WTC11 (cell line): Measurements from ENCODE around the gene UBAC2. TPM values are rescaled to one million over a fixed set of nuclear protein-coding genes. Genes with fewer than 3 reads are reported as not detected.

Experiments used
- ATAC-seq: fragments of 200-7000 bp; cut with Tn5 transposase; 2 replicates; pipeline ENCODE4 v1.10.0; 2021; ENCODE audit warnings: mild to moderate bottlenecking, moderate library complexity
- CTCF ChIA-PET: fragments of 300-600 bp; sonication (Branson Sonifier 250); formaldehyde crosslinking; loops from one replicate; lab custom pipeline; 2021; ENCODE audit warnings: antibody characterized with exemption; lab: Charles Lee
- POLR2A ChIA-PET: fragments of 350-600 bp; sonication (Branson Sonifier 250); formaldehyde crosslinking; loops from one replicate; lab custom pipeline; 2021; ENCODE audit warnings: antibody characterized with exemption; lab: Charles Lee
- DNase-seq: peaks from one replicate; pipeline ENCODE4 v3.0.0; 2021; ENCODE audit warnings: low spot score
- H3K27ac Mint-ChIP-seq: 2 replicates; pipeline ENCODE4 v1.8.0; 2021; ENCODE audit warnings: mixed read lengths
- H3K27me3 Mint-ChIP-seq: 2 replicates; pipeline ENCODE4 v1.8.0; 2021; ENCODE audit warnings: low read depth, mild to moderate bottlenecking, moderate library complexity, mixed read lengths
- H3K36me3 Mint-ChIP-seq: 2 replicates; pipeline ENCODE4 v1.8.0; 2021; ENCODE audit warnings: mixed read lengths
- H3K4me1 Mint-ChIP-seq: 2 replicates; pipeline ENCODE4 v1.8.0; 2022; ENCODE audit warnings: mixed read lengths
- H3K4me3 Mint-ChIP-seq: 2 replicates; pipeline ENCODE4 v1.8.0; 2021; ENCODE audit warnings: mild to moderate bottlenecking, moderate library complexity, mixed read lengths
- H3K9me3 Mint-ChIP-seq: 2 replicates; pipeline ENCODE4 v1.8.0; 2021; ENCODE audit warnings: mixed read lengths
- CREB1 ChIP-seq: sonication (generic); formaldehyde crosslinking; IDR thresholded peaks from 2 replicates; pipeline ENCODE4 v1.8.0; 2023; ENCODE audit warnings: mild to moderate bottlenecking, missing genetic modification reagents
- HMGA2 ChIP-seq: fragments of 250-450 bp; sonication (Bioruptor Pico); IDR thresholded peaks from 2 replicates; pipeline ENCODE4 v1.4.0; 2021; ENCODE audit warnings: mild to moderate bottlenecking, moderate library complexity
- MYBL2 ChIP-seq: sonication (generic); formaldehyde crosslinking; IDR thresholded peaks from 2 replicates; pipeline ENCODE4 v1.8.1; 2023; ENCODE audit warnings: mild to moderate bottlenecking, moderate library complexity, missing genetic modification reagents
- RORB ChIP-seq: fragments of 250-450 bp; sonication (Bioruptor Pico); IDR thresholded peaks from 2 replicates; pipeline ENCODE4 v1.9.0; 2021; ENCODE audit warnings: mild to moderate bottlenecking
- SMAD4 ChIP-seq: sonication (generic); formaldehyde crosslinking; IDR thresholded peaks from 2 replicates; pipeline ENCODE4 v1.8.0; 2022; ENCODE audit warnings: mild to moderate bottlenecking, missing genetic modification reagents
- ZNF121 ChIP-seq: sonication (generic); formaldehyde crosslinking; IDR thresholded peaks from 2 replicates; pipeline ENCODE4 v1.8.0; 2023; ENCODE audit warnings: missing genetic modification reagents
- ZNF219 ChIP-seq: sonication (generic); formaldehyde crosslinking; IDR thresholded peaks from 2 replicates; pipeline ENCODE4 v1.8.0; 2023; ENCODE audit warnings: missing genetic modification reagents, mild to moderate bottlenecking, borderline replicate concordance
- total RNA-seq: library from RNA; stranded (reverse); gene quantifications from 3 replicates; pipeline ENCODE4 v1.2.3, GENCODE V29; 2021
- TF ChIP-seq, protein P1 (sequence below): sonication (generic); formaldehyde crosslinking; IDR thresholded peaks from 2 replicates; pipeline ENCODE4 v1.8.1; 2023; ENCODE audit warnings: mild to moderate bottlenecking, moderate library complexity, missing genetic modification reagents
- TF ChIP-seq, protein P2 (sequence below): sonication (generic); formaldehyde crosslinking; IDR thresholded peaks from 2 replicates; pipeline ENCODE4 v1.8.1; 2023; ENCODE audit warnings: mild to moderate bottlenecking, missing genetic modification reagents
- TF ChIP-seq, protein P3 (sequence below): sonication (generic); formaldehyde crosslinking; IDR thresholded peaks from 2 replicates; pipeline ENCODE4 v1.8.0; 2023; ENCODE audit warnings: missing genetic modification reagents, mild to moderate bottlenecking, borderline replicate concordance
- TF ChIP-seq, protein P4 (sequence below): sonication (generic); formaldehyde crosslinking; IDR thresholded peaks from 2 replicates; pipeline ENCODE4 v1.8.0; 2022; ENCODE audit warnings: missing genetic modification reagents
- TF ChIP-seq, protein P5 (sequence below): sonication (generic); formaldehyde crosslinking; IDR thresholded peaks from 2 replicates; pipeline ENCODE4 v1.8.1; 2022; ENCODE audit warnings: mild to moderate bottlenecking, moderate library complexity, missing genetic modification reagents
- TF ChIP-seq, protein P6 (sequence below): fragments of 250-450 bp; sonication (Bioruptor Pico); IDR thresholded peaks from 2 replicates; pipeline ENCODE4 v1.8.0; 2021; ENCODE audit warnings: mild to moderate bottlenecking
- TF ChIP-seq, protein P7 (sequence below): sonication (generic); formaldehyde crosslinking; conservative IDR thresholded peaks from 2 replicates; pipeline ENCODE4 v1.8.1; 2022; ENCODE audit warnings: mild to moderate bottlenecking, missing genetic modification reagents

Gene UBAC2
- total RNA-seq, 1 experiment from 2014 or later = 64.7 TPM

DNA sequence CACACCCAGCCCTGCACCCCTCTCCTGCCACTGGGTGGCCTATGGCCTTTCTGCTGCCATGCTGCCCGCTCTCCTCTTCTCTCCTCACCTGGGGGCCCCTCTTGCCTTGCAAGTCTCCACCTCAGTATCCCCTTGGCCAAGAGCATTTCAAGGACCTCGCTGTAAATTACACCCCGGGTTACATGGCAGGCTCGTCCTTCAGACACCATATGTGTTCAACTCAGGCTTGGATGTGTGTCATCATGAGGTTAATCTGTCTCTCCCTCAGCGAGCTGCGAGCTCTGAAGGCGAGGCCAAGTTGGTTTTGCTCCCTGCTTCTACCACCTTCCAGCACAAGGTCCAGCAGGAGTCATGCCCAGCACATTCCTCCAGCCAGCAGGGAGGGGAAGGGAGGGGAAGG is 225.8 kb downstream of the UBAC2 start:
- peaks cover 2% of the 10 kb centered on the region; the same call in 1 of the 2 replicates for H3K27me3 Mint-ChIP-seq
- no peak for DNase-seq
- CTCF ChIA-PET = interaction anchor here (0.6 to 1.4 kb wide), 2 partner anchors 29 to 39 kb away, joined by 3 to 5 read pairs; no protein-coding TSS in a partner anchor

More for the DNA sequence above, 225.8 kb downstream of the UBAC2 start:
- Mint-ChIP-seq H3K27ac (no peak overlapping the region), H3K4me3 (no peak overlapping the region), H3K36me3 (no peaks in the 10 kb centered on the region; the same call in 1 of the 2 replicates), H3K9me3 (peaks cover 5% of the 10 kb centered on the region), H3K4me1 (peaks cover 10% of the 10 kb centered on the region)
- no peak; the same call in 1 of the 2 replicates for ATAC-seq
- POLR2A ChIA-PET = no interaction called here
- TF ChIP-seq, protein P1, sequence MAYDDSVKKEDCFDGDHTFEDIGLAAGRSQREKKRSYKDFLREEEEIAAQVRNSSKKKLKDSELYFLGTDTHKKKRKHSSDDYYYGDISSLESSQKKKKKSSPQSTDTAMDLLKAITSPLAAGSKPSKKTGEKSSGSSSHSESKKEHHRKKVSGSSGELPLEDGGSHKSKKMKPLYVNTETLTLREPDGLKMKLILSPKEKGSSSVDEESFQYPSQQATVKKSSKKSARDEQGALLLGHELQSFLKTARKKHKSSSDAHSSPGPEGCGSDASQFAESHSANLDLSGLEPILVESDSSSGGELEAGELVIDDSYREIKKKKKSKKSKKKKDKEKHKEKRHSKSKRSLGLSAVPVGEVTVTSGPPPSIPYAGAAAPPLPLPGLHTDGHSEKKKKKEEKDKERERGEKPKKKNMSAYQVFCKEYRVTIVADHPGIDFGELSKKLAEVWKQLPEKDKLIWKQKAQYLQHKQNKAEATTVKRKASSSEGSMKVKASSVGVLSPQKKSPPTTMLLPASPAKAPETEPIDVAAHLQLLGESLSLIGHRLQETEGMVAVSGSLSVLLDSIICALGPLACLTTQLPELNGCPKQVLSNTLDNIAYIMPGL (CRISPR knock-in tag) = no peak
- TF ChIP-seq, protein P2, sequence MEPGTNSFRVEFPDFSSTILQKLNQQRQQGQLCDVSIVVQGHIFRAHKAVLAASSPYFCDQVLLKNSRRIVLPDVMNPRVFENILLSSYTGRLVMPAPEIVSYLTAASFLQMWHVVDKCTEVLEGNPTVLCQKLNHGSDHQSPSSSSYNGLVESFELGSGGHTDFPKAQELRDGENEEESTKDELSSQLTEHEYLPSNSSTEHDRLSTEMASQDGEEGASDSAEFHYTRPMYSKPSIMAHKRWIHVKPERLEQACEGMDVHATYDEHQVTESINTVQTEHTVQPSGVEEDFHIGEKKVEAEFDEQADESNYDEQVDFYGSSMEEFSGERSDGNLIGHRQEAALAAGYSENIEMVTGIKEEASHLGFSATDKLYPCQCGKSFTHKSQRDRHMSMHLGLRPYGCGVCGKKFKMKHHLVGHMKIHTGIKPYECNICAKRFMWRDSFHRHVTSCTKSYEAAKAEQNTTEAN = no peak
- no peak for TF ChIP-seq HMGA2 (CRISPR knock-in tag)
- TF ChIP-seq CREB1 (CRISPR knock-in tag) = no peak
- TF ChIP-seq, protein P3, sequence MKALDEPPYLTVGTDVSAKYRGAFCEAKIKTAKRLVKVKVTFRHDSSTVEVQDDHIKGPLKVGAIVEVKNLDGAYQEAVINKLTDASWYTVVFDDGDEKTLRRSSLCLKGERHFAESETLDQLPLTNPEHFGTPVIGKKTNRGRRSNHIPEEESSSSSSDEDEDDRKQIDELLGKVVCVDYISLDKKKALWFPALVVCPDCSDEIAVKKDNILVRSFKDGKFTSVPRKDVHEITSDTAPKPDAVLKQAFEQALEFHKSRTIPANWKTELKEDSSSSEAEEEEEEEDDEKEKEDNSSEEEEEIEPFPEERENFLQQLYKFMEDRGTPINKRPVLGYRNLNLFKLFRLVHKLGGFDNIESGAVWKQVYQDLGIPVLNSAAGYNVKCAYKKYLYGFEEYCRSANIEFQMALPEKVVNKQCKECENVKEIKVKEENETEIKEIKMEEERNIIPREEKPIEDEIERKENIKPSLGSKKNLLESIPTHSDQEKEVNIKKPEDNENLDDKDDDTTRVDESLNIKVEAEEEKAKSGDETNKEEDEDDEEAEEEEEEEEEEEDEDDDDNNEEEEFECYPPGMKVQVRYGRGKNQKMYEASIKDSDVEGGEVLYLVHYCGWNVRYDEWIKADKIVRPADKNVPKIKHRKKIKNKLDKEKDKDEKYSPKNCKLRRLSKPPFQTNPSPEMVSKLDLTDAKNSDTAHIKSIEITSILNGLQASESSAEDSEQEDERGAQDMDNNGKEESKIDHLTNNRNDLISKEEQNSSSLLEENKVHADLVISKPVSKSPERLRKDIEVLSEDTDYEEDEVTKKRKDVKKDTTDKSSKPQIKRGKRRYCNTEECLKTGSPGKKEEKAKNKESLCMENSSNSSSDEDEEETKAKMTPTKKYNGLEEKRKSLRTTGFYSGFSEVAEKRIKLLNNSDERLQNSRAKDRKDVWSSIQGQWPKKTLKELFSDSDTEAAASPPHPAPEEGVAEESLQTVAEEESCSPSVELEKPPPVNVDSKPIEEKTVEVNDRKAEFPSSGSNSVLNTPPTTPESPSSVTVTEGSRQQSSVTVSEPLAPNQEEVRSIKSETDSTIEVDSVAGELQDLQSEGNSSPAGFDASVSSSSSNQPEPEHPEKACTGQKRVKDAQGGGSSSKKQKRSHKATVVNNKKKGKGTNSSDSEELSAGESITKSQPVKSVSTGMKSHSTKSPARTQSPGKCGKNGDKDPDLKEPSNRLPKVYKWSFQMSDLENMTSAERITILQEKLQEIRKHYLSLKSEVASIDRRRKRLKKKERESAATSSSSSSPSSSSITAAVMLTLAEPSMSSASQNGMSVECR = no peak
- TF ChIP-seq, protein P4, sequence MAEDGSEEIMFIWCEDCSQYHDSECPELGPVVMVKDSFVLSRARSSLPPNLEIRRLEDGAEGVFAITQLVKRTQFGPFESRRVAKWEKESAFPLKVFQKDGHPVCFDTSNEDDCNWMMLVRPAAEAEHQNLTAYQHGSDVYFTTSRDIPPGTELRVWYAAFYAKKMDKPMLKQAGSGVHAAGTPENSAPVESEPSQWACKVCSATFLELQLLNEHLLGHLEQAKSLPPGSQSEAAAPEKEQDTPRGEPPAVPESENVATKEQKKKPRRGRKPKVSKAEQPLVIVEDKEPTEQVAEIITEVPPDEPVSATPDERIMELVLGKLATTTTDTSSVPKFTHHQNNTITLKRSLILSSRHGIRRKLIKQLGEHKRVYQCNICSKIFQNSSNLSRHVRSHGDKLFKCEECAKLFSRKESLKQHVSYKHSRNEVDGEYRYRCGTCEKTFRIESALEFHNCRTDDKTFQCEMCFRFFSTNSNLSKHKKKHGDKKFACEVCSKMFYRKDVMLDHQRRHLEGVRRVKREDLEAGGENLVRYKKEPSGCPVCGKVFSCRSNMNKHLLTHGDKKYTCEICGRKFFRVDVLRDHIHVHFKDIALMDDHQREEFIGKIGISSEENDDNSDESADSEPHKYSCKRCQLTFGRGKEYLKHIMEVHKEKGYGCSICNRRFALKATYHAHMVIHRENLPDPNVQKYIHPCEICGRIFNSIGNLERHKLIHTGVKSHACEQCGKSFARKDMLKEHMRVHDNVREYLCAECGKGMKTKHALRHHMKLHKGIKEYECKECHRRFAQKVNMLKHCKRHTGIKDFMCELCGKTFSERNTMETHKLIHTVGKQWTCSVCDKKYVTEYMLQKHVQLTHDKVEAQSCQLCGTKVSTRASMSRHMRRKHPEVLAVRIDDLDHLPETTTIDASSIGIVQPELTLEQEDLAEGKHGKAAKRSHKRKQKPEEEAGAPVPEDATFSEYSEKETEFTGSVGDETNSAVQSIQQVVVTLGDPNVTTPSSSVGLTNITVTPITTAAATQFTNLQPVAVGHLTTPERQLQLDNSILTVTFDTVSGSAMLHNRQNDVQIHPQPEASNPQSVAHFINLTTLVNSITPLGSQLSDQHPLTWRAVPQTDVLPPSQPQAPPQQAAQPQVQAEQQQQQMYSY (CRISPR knock-in tag) = no peak
- no peak for TF ChIP-seq ZNF219 (CRISPR knock-in tag)
- no peak for TF ChIP-seq ZNF121 (CRISPR knock-in tag)
- TF ChIP-seq, protein P5, sequence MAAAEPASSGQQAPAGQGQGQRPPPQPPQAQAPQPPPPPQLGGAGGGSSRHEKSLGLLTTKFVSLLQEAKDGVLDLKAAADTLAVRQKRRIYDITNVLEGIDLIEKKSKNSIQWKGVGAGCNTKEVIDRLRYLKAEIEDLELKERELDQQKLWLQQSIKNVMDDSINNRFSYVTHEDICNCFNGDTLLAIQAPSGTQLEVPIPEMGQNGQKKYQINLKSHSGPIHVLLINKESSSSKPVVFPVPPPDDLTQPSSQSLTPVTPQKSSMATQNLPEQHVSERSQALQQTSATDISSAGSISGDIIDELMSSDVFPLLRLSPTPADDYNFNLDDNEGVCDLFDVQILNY = no peak
- TF ChIP-seq, protein P6, sequence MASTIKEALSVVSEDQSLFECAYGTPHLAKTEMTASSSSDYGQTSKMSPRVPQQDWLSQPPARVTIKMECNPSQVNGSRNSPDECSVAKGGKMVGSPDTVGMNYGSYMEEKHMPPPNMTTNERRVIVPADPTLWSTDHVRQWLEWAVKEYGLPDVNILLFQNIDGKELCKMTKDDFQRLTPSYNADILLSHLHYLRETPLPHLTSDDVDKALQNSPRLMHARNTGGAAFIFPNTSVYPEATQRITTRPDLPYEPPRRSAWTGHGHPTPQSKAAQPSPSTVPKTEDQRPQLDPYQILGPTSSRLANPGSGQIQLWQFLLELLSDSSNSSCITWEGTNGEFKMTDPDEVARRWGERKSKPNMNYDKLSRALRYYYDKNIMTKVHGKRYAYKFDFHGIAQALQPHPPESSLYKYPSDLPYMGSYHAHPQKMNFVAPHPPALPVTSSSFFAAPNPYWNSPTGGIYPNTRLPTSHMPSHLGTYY (CRISPR knock-in tag) = no peak
- no peak for TF ChIP-seq RORB (CRISPR knock-in tag)
- no peak for TF ChIP-seq SMAD4 (CRISPR knock-in tag)
- TF ChIP-seq, protein P7, sequence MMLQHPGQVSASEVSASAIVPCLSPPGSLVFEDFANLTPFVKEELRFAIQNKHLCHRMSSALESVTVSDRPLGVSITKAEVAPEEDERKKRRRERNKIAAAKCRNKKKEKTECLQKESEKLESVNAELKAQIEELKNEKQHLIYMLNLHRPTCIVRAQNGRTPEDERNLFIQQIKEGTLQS (CRISPR knock-in tag) = no peak
- no peak for TF ChIP-seq MYBL2 (CRISPR knock-in tag)
